SKM-1 (cell line): ENCODE data around the gene TEKTIP1.
"Not testable (repeated sequence)": the region's sequence is repeated elsewhere in the genome, so short reads cannot be mapped to it uniquely, and the experiment has no call there.

Experiments used
- DNase-seq: peaks from one replicate; lab custom pipeline; 2025; ENCODE audit not compliant: unreplicated experiment; lab: John Stamatoyannopoulos, UW

The TEKTIP1 gene

DNA sequence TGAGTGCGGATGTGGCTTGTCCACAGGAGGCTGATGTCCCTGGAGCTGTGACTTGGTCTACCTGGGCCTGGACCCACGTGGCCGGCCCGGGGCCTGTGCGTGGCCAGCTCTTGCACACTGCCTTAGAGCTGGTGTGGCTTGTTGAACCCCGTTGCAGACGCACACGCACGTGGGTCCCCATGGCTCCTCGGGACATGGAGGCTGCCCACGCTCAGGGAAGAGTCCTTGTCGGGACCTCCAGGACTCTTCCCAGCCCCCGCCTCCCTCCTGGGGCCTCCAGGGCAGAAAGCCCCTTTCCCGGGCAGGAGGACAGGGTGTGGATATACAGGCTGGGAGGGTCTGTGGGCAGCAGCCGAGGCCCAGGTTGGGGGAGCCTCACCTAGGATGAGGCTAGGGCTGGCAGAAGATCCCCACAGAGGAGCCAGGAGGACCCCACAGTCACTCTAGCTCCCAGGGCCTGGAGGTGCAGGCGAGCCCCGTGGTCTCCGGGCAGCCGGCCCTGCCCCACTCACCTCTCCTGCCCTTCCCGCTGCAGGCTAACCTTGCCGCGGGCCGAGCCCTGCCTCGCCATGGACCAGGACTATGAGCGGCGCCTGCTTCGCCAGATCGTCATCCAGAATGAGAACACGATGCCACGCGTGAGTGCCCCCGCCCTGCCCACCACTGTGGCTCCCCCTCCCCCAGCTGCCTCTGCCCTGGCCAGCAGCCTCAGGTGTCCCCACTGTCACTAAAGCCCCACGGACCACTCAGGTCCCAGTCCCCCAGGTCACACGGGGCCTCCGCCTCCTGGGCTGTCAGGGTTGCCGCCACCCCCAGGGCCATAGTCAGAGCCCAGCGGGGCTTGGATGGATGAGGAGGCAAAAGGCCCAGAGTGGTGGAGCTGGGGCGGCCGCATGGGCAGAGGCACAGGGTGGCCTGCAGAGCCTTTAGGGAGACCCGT is 16.3 kb upstream of the TEKTIP1 start:
- DNase-seq = no peak

- no peak for DNase-seq
These were observed 15.5 kb upstream of the TEKTIP1 start for GRCh38 chr19:3523361-3524077.

GRCh38 chr19:3524078-3524842 is 14.7 kb upstream of the TEKTIP1 start:
- DNase-seq = no peak

DNA sequence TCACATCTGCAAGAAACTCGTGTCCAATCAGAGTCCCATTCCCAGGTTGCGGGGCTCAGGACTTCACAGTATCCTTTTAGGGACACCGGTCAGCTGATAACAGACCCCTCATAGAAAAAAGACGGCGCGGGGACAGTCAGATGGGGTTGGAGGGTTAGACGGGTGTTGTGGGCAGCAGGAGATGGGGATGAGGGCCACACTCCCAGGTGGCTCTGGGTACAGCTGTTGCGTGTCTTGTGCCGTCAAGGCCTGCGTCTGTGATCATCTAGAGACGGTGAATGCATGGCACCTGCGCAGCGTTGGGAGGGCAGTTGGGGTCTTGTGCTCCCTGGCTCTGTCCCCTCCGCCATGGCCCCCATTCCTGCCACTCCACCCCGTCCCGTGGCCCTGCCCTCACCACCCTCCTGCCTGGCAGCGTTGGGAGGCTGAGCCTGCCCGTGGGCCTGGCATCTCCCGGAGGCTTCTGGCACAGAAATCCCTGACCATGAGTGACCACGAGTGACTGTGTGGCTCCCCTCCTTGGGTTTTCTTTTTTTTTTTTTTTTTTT is 14.0 kb upstream of the TEKTIP1 start:
- DNase-seq = no peak

GRCh38 chr19:3526507-3527237 is 12.3 kb upstream of the TEKTIP1 start:
- DNase-seq = no peak

GRCh38 chr19:3527238-3527910 is 11.6 kb upstream of the TEKTIP1 start:
- DNase-seq = no peak

DNA sequence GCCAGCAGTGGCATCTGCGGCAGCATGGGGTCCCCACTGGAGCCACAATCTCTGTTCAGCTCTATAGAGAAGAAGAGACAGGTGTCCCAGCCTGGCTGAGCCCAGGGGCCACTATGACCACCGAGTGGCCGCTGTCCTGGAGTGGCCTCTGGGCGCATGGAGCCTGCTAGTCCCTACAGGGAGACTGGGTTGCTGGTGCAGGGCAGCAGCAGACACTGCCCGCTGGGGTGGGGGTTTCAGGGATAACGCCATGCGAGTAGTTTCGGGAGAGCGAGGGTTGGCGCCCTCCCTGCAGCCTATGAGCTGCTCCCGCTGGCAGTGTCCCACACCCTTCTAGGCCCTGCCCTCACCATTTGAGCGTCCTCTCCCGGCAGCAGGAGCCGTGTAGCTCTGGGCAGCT is 10.9 kb upstream of the TEKTIP1 start:
- DNase-seq = no peak

DNA sequence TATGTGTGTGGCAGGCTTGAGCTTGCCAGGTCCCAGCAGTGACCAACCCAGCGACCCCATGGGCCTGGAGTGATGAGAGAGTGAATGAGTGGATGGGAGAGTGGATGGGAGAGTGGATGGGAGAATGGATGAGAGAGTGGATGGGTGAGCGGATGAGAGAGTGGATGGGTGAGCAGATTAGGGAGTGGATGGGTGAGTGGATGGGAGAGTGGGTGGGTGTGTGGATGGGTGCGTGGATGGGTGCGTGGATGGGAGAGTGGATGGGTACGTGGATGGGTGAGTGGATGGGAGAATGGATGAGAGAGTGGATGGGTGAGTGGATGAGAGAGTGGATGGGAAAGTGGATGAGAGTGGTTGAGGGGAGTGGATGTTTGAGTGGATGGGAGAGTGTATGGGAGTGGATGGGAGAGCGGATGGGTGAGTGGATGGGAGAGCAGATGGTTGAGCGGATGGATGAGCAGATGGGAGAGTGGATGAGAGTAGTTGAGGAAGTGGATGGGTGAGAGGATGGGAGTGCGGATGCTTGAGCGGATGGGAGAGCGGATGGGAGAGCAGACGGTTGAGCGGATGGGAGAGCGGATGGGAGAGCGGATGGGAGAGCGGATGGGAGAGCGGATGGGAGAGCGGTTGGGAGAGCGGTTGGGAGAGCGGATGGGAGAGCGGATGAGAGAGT is 10.3 kb upstream of the TEKTIP1 start:
- no peak for DNase-seq

DNA sequence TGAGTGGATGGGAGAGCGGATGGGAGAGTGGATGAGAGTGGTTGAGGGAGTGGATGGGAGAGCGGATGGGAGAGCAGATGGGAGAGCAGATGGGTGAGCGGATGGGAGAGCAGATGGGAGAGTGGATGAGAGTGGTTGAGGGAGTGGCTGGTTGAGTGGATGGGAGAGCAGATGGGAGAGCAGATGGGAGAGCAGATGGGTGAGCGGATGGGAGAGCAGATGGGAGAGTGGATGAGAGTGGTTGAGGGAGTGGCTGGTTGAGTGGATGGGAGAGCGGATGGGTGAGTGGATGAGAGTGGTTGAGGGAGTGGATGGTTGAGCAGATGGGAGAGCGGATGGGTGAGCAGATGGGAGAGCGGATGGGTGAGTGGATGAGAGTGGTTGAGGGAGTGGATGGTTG is 9.7 kb upstream of the TEKTIP1 start:
- DNase-seq = not testable (repeated sequence)

DNA sequence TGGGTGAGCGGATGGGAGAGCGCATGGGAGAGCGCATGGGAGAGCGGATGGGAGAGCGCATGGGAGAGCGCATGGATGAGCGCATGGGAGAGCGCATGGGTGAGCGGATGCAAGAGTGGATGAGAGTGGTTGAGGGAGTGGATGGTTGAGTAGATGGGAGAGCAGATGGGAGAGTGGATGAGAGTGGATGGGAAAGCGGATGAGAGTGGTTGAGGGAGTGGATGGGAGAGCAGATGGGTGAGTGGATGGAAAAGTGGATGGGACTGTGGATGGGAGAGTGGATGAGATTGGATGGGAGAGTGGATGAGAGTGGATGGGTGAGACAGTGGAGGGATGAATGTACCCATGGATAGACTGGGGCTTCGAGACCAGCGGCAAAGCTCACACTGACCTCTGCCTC is 8.6 kb upstream of the TEKTIP1 start:
- DNase-seq = no peak

DNA sequence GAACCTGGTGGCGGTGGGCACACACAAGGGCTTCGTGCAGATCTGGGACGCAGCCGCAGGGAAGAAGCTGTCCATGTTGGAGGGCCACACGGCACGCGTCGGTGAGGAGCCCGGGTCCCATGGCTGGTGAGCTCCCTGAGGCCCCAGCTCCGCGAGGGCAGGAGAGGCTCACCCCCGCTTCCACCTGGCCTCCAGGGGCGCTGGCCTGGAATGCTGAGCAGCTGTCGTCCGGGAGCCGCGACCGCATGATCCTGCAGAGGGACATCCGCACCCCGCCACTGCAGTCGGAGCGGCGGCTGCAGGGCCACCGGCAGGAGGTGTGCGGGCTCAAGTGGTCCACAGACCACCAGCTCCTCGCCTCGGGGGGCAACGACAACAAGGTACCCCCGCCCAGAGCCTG is 7.3 kb upstream of the TEKTIP1 start:
- DNase-seq = no peak

GRCh38 chr19:3532154-3532786 is 6.7 kb upstream of the TEKTIP1 start:
- no peak for DNase-seq

DNA sequence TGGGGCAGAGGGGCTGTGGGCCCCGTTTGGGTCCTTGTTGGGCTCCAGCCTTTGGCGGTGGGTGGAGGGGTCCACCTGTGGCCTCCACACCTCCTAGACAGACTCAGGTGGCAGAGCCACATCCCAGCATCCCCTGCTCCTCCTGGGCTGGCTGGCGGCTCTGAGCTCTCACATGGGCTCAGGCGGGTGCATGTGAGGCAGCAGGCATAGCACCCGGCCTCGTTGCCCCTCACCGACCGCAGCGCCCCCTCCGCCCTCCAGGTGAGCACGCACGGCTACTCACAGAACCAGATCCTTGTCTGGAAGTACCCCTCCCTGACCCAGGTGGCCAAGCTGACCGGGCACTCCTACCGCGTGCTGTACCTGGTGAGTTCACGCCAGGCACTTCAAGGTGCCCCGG is 5.9 kb upstream of the TEKTIP1 start:
- no peak for DNase-seq

DNA sequence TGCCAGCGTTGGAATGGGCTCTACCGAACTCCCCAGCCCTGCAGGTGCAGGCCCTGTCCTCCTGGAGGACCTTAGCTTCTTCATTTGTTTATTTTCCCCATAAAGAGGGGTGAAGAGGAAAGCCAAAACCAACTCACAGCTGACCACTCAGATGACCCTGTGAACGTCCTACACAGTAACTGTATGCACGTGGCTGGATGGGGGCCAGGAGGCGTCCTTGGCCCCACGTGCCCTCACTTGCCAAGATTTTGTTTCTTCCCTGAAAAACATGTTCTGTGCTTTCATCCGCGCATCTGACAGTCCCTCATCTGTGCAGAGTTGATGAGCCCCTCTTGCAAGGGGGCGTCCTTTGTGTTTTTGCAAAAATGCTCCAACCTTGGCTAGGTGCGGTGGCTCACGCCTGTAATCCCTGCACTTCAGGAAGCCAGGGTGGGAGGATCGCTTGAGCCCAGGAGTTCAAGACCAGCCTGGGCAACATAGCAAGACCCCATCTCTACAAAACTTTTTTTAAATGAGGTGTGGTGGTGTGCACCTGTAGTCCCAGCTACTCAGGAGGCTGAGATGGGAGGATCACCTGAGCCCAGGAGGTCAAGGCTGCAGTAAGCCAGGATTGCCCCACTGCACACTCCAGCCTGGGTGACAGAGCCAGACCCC is 5.3 kb upstream of the TEKTIP1 start:
- DNase-seq = no peak

DNA sequence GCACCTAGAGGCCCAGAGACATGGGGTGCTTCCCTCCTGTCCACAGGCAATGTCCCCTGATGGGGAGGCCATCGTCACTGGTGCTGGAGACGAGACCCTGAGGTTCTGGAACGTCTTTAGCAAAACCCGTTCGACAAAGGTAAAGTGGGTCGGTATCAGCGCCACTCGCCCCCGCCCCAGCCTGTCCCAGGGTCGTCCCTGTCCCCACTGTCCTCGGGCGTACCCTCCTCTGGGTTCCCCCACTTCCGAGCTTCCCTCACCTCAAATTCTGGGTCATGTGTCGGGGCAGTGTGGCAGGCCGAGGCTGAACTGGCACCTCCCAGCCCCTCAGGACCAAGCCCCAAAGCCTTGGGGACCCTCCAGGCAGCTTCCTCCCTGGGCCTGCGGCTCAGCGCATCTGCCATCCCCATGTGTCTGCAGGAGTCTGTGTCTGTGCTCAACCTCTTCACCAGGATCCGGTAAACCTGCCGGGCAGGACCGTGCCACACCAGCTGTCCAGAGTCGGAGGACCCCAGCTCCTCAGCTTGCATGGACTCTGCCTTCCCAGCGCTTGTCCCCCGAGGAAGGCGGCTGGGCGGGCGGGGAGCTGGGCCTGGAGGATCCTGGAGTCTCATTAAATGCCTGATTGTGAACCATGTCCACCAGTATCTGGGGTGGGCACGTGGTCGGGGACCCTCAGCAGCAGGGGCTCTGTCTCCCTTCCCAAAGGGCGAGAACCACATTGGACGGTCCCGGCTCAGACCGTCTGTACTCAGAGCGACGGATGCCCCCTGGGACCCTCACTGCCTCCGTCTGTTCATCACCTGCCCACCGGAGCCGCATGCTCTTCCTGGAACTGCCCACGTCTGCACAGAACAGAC is 4.4 kb upstream of the TEKTIP1 start:
- DNase-seq = no peak

GRCh38 chr19:3535235-3535535 is 3.8 kb upstream of the TEKTIP1 start:
- no peak for DNase-seq

- no peak for DNase-seq
These were observed 3.4 kb upstream of the TEKTIP1 start for GRCh38 chr19:3535563-3535965.

DNA sequence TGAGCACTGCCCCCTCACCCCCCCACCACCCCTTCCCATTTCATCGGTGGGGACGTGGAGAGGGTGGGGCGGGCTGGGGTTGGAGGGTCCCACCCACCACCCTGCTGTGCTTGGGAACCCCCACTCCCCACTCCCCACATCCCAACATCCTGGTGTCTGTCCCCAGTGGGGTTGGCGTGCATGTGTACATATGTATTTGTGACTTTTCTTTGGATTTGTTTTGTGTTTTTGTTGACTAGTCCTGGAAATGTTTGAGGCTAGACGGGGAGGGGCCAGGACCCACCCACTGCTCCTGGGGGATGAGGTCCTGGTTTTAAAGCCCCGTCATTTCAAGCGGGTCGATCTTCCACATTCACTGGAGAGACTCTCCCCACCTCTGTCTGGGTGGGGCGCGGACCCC is 3.0 kb upstream of the TEKTIP1 start:
- DNase-seq = no peak
